Left renal pelvis (tissue), 4 donors: ENCODE data around the gene RUNX3. TPM values are rescaled to one million over a fixed set of nuclear protein-coding genes. Genes with fewer than 3 reads are reported as not detected.
"Not testable (repeated sequence)": the region's sequence is repeated elsewhere in the genome, so short reads cannot be mapped to it uniquely, and the experiment has no call there.

ENCODE experiments used
- DNase-seq, 4 donors: peaks; one replicate each; pipeline ENCODE4 v3.0.0-alpha.2; 2013; ENCODE audit warnings: low read depth in 4 of 4, low spot score in 3 of 4
- polyA plus RNA-seq, 4 donors: library from polyadenylated mRNA; unstranded; fragments of 120-200 nt; gene quantifications; one replicate each; pipeline ENCODE4 v1.2.1, GENCODE V29; 2013; ENCODE audit not compliant: insufficient read length in 4 of 4

Gene RUNX3
- polyA plus RNA-seq, 4 donors, result 0.41 to 0.70 (median 0.58) TPM

DNA sequence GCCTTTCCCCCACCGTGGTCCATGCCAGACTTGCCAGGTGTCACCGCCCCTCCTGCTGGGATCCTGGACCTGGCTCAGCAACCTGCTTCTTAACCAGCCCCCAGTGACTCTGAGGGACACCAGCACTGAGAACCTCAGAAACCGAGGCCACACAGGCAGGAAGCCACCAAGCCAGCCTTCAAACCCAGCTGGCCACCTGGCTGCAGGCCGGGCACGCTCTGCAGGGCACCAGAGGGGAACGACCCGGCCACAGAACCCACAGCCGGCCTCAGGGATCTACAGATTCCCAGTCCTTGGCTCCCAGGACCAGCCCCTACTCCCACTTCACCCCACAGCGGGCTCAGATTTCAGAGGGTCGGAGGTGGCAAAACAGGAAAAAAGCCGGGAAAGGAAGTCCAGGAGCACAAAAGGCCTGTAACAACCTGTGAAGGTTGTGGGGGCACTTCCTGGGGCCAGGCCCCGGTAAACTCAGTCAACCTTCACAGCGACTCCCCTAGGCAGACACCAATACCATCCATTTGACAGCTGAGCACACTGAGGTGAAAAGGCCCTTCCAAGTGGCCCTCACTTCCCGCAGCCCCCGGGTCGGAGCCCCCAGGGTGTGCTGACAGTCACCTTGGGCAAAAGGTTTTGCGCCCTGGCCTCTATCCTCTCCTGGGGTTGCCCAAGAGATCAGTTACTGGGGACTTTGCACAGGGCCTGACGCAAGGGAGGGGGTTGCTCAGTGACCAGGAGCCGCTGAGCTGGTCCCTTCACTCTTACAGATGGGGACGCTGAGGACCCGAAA is 14.1 kb downstream of the RUNX3 start:
- DNase-seq, result no peak

DNA sequence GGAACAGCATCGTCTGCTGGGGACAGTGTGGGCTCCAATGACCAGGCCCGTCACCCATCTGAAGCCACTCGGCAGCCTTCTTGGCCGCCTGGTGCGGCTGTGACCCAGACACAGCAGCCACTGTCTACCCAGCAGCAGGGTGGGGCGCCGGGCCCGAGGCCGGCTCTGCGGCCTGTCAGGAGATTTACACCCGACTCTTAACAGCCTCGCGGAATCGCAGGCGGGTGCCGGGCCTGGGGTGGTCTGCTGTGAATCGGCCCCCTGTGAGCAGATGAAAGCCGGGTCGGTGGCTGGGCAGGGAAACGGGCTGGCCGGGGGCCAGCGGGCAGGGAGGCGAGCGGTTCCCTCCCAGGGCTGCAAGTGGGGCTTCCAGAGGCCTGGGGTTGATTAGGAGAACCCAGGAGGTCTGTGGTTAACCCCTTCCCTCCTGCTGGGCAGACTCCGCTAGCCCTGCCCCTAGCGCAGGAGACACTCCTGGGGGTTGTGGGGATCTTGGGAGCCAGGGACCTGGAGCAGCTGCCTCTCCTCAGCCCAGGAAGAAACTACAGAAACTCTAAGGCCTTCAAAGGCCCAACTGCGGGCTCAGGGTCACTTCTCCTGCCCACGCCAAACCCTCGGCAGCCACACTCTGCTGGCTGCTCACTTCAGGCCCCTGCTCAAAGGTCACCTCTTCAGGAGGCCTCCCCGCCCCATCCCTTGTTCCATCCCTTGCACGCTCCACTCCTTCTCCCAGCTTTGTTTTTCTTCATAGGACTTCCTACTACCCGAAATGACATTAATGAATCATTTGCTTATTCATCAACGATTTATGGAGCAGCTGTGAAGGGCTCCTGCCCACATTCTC is 15.6 kb downstream of the RUNX3 start:
- DNase-seq, result no peak

DNA sequence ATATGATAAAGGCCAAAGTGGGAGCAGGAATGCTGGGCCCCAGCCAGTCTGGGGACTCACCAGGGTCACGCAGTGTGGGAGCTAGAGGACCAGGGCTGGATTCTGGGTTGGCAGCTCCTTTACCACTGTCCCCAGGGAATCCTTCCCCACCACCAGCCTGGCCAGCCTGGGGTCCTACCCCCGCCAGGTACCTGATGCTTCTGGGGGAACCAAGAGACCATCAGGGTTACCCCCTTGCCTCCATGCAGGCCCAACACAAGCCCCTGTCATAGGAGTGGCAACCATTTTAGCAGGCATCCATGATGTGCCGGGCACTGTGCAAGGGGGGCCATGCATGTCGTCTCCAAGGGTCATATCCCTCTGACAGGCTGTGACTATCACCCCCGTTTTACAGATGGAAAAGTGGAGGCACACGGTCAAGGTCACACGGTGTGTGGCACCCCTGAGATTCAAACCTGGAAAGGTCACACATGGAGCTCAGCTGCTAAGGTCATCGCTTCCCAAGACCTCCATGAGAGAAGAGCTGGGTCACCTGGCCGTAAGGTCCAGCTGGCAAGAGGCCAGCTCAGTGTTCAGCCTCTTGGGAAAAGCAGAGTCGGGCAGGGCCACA is 16.4 kb downstream of the RUNX3 start:
- no peak for DNase-seq

DNA sequence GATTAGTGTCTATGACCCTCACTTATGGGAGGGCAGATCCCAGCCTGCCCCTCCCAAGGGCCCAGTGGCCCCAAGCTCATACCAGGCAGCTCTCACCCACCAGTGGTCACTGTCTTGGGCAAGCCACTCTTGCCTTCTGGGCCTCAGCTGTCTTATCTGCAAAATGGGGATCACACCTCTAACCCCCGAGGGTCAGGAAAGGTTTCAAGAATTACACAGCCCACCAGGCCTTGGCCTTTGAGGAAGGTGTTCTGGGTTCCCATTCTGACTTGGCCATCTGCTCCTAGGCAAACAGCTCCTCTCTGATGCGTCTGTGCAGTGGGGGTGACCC is 16.8 kb downstream of the RUNX3 start:
- no peak for DNase-seq

DNA sequence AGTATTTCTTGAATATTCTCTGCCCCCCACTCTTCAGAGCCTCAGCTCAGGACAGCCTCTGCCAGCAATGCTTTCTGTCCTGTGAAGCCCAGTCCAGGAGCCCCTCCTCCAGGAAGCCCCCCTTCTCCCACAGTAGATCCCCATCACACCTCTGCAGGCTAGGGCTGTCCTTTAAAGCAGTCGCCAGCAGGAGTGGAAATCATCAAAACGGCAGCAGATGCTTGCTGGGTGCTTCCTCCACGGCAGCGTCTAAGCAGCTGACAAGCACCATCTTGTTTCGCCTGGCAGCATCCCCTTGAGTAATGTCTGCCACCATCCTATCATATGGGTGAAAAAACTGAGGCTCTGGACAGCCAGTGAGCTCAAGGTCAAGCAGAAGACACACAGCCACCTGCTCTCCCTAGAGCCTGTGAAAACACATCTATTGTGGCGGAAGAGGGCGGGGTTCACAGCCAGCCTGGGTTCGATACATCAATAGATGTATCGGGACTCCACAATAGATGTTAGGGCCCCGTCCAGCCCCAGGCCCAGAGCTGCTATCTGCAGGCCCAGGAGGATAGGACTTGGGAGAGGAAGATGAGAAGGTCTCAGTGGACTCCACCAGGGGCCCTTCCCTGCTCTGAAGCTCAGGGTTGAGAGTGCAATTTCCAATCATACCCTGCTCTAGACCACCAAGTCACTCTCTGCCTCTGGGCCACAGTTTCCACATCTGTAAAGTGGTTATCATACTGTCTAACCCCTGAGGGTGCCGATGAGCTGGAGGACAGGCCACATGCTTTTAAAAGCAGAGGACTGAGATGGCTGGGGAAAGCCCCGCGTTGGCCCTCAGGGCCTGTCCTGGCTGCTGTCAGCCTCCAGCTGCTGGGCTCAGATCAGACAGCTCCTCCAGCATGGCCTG is 17.5 kb downstream of the RUNX3 start:
- no peak for DNase-seq

DNA sequence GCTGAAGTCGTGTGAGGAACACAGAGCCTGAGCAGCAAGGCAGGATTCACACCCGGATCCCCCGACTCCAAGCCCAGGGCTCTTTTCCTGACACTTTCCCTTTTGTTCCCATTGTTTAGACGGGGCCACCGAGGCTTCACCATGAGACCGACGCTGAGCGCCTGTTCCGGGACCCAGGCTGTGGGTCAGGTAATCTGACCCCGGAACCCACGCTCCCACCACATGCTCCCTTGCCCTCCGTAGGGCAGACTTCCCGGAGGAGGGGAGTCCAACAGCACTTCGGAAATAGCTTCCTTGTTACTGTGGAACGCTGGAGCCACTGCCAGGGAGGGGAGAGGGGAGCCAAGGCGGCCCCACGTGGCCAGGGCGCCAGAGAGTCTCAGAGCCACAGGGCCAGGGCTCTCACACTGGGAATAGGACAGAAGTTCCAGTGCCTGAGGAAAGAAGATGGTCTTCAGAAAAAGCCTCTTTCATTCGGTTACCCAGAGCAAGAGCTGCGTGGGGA is 18.4 kb downstream of the RUNX3 start:
- no peak for DNase-seq

DNA sequence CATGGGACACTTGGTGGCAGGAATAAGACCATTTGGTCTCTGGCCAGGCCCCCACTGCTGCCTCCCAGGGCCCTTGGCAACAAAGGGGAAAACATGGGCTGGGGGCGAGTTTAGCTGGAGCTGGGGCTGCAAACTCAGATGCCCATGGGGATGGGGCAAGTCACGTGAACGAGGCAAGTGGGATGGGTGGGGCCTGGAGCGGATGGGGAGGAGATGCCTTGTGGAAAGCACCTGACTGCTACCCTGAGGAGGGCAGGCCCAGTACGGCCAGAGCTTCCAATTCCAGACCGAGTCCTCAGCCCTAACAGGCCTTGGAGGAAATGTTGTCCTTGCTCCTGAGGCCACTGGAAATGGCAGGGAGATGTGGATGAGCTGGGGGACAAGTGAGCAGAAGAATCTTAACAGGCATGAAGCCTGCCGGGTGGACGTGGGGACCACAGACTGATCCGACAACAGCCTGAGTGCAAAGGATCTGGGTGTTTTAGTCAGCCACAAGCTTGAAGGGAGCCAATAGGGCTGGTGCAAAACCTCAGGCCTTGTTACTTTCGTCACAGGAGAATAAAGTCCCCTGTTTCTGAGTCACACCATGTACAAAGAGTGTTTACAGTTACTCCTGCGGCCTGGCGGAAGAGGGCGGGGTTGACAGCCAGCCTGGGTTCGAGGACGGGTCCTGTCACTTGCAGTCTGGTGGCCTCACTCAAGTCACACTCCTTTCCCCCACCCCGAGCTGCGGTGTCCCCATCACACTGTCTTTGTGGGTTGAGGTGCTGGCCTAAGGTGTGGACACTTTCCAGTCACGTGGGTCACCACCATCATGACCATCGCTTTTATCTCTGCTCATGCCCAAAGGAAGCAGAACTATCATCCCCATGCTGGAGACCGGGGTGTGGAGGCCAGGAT is 19.1 kb downstream of the RUNX3 start:
- no peak for DNase-seq

DNA sequence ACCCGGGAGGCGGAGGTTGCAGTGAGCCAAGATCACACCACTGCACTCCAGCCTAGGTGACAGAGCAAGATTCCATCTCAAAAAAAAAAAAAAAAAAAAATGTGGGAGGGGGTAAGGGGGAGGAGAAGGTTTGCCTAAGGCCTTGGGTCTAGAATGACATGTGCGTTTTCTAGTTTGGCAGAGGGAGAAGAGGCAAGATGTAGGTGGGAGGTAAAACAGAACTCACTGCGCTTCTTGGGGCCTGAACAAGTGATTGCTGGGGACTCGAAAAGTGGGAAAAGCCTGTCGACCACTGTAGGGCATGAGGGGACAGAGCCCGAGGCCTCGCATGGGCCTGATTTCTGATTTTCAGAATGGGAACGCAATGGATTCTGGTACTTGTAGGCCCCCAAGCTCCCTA is 19.9 kb downstream of the RUNX3 start:
- DNase-seq, result no peak

DNA sequence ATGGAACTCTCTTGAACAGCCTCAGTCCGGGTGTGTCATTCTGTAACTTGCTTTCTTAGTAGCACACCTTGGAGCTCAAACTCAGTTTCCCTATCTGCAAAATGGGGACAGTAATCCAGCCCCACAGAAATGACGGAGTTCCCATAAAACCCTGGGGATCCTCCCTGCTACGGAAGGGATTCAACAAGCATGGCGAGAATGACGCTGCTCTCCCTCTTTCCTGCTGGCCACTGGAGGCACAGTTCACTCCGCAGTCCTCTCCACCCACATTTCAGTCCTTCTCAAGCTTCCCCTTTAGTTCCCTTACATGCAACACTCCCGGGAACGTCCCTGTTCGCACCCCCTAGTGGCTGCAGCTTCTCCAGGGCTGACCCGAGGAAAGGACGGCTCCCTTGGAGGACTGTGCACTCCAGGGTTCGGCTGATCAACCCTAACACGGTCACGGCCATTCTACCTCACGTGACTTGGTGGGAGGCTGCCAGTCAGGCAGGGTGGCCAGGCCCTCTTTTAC is 20.6 kb downstream of the RUNX3 start:
- DNase-seq, result no peak

DNA sequence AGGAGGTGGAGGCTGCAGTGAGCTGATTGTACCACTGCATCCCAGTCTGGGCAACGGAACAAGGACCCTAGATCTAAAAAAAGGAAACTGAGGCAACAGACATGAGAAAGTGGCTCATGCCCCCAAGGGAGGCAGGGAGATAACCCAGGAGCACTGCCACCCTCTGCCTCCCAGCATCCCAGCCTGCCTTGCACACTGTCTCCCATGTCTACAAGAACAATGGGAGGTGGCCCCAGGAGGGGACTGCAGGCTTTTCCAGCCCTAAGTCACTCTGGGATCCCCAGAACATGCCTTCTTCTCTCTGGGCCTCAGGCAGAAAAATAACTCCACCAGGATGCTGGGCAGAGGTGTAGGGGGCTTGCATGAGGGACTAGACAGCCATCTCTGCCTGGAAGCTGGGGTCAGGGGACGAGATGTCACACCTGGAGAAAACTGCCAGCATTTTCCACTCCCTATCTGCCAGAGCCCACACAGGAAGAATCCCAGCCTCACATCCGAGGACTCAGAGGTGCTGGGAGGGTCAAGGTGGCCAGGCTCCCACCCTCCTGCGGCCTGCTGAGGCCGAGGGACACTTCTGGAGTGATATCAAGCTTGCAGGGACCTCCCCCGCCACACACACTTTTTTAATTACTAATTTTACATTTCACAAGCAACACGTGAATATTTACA is 21.4 kb downstream of the RUNX3 start:
- DNase-seq, result no peak

DNA sequence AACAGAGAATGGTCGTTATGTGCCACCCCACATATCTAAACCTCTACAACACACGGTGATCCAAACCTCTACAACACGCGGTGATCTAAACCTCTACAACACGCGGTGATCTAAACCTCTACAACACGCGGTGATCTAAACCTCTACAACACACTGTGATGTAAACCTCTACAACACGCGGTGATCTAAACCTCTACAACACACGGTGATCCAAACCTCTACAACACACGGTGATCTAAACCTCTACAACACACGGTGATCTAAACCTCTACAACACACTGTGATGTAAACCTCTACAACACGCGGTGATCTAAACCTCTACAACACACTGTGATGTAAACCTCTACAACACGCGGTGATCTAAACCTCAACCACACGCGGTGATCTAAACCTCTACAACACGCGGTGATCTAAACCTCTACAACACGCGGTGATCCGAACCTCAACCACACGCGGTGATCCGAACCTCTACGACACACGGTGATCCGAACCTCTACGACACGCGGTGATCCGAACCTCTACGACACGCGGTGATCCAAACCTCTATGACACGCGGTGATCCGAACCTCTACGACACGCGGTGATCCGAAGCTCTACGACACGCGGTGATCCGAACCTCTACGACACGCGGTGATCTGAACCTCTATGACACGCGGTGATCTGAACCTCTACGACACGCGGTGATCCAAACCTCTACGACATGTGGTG is 22.3 kb downstream of the RUNX3 start:
- DNase-seq, result not testable (repeated sequence)

DNA sequence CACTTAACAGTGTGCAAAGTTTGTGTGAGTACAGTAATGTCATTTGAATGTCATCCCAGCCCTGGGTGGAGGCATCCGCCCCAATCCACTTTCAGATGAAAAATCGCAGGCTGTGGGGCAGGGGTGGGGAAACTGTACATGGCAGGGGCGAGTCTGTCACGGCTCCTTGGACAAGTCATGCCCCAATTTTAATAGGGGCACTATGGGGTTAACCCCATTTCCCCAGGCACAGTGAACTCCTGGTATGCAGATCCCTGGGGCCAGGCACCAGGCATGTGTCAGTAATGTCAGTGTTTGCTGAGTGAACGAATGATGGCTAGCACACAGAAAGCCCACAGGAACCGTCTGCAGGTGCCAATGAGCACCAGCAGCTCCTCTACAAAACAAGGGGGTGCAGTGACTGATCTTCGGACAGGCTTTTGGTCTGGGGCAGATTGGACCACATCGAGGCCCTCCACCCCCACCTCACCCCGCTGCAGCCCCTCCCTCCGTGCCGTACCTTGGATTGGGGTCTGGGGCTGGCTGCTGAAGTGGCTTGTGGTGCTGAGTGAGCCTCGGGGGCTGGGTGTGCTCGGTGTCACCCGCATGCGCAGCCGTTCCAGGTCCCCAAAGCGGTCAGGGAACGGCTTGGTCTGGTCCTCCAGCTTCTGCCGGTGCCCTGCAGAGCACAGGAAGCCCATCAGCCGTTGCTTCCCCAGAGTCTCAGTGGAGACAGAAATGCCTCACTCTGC is 23.2 kb downstream of the RUNX3 start:
- DNase-seq, result no peak

DNA sequence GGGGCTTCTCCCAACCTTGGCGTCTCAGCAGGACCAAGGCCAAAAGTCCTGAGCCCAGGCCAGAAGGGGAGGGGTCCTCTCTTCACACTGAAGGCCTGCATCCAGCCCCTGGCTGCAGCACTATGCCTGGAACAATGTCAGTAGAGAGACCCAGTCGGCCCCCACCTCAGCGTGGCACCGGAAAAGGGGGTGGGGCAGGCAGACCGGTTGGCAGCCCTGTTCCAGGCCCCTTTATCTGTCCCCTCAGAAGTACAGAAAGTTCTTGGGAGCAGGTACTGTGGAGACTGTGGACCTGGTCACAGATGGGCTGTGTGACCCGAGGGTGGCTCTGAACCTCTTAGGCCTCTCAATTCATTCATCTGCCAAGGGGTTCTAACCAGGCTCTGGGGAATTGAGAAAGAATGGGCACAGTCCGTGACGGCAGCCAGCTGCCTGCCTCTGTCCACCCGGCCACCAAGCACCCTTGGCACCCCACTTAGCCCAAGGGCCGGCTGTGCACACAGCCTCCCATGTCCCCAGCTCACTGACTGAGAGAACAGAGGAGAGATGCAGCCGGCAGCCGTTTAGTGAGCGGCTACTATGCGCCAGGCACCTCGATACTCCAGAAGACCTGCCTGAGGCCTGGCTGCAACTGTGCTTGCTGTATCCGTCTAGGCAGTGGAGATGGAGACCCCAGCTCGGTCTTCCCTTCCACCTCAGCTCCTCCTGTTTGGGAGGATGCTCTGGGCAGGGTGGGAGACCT is 23.9 kb downstream of the RUNX3 start:
- DNase-seq, result no peak

DNA sequence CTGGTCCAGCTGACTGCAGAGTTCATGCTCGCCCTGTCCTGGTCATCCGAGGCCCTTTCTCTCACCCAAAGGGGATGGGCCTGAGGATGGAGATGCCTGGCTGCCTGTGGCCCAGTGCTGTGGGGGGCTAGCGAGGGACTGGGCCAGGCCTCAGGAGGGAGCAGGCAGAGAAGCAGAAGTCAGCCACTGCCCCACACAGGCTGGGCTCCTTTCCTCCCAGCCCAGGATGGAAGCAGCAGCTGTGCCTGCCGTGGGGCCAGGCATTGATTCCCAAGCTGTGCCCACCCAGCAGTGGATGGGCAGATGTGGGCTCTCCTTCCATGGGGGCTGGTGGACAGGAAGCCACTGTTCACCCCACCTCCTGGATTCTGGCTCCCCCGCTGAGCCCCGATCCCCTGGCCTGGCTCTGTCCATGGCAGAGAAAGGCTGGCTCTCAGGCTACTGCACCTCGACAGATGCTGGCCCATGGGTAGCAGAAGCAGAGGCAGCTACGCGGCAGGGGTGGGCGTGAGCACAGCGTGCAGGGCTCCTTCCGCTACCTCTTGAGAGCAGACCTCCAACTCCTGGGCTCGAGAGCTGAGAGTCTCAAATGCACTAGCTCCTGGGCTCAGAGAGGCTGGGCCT is 24.6 kb downstream of the RUNX3 start:
- DNase-seq, result no peak

DNA sequence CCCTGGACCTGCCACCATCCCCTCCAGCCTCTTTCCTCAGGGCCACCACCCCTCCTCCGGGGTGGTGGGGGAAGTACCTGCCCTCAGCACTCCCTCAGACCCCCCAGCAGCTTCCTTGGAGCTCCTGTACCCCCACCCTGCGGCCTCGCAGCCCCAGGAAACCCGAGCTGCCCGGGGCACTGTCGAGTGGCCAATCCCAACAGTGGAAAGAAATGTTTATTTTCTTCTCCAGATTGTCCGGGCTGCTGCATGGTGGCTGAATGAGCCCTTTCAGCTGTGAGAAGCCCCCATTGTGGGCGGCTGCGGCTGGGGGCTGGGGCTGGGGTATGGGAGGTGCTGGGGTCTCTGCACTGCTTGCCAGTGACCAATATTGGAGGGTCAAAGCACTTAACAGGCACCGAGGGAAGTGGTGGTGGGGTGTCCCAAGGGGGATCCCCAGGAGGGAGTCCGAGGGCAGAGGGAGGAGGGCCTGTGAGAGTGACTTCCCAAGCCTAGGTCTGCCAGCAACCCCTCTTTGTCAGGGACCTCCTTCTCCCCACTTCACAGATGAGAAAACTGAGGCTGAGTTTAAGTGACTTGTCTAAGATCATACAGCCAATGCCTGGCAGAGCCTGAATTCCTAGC is 25.2 kb downstream of the RUNX3 start:
- DNase-seq, result no peak
